ENCODE measurements around the gene DPT. TPM values are rescaled to one million over a fixed set of nuclear protein-coding genes. Genes with fewer than 3 reads are reported as not detected.

DPT gene
- total and polyA plus RNA-seq, 2 of the 4 experiments (the other 2 are of a cell fraction): not detected

DNA sequence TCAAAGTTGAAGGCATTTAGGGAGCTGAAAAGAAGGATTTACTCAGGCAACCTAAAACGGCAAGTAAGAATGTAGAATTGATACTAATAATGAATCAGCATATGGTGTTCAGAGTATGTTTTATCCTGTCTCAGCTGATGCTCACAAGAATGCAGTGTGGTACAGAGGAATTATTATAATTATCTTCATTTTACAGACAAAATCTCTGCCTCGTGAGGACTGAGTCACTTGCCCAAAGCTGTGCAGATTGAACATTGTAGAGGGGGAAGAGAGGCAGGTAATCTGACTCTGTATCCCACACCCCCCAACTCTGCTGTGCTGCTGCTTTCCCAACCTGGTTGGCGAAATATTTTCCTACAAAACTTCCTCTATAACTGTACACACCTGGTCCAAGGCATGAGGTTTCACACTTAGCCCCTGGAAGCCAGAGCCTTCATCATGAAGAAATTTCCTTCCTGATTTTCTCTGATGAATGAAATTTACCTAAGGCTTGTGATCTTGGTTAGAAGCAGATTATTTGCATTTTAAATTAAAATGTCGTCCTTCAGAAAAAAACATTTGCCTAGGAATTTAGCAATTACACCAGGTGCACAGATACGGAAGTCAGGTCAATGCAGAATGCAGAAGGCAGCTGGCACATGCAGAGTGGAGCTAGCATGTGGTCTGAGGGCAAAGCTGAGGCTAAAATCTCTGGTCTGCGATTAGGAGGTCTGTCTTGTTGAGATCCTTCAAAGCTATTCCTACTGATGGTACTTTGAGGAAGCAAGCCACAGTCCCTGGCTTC, 52.8 kb downstream of the DPT start:
- Histone ChIP-seq H2BK15ac (ENCODE audit: low read depth, low read length) (no peak overlapping the region), H2AFZ (replicated peaks; ENCODE audit: low read length, poor library complexity) (no peak overlapping the region), H2BK5ac (ENCODE audit: low read depth, low read length, poor library complexity, severe bottlenecking) (no peak overlapping the region), H2BK120ac (ENCODE audit: low read depth, low read length) (no peak overlapping the region), H4K8ac (ENCODE audit: low read depth in 2 of 2, low read length in 2 of 2) (no peak overlapping the region), H3K27me3 (ENCODE audit: control insufficient read depth, insufficient read depth, low read length) (no peaks in the 10 kb centered on the region), H3K27ac (ENCODE audit: insufficient read depth, low read length) (no peak overlapping the region), H3K4me3 (ENCODE audit: insufficient read depth, low read depth, low read length) (no peak overlapping the region), H2AK9ac (replicated peaks; ENCODE audit: low read depth, low read length, poor library complexity) (no peak overlapping the region), H3K4me2 (ENCODE audit: low read depth, low read length) (no peak overlapping the region), H3K4me1 (ENCODE audit: control insufficient read depth, insufficient read depth, low read length) (no peaks in the 10 kb centered on the region), H3K23ac (ENCODE audit: low read depth, low read length) (no peak overlapping the region), H3K9me1 (ENCODE audit: insufficient read depth, low read length) (no peaks in the 10 kb centered on the region), H3K9me3 (ENCODE audit: control insufficient read depth, insufficient read depth, low read length) (peaks cover 1% of the 10 kb centered on the region; the same call in 1 of the 2 replicates), H2BK20ac (ENCODE audit: low read depth, low read length) (no peak overlapping the region), H4K5ac (ENCODE audit: low read depth, low read length) (no peak overlapping the region), H3K56ac (ENCODE audit: extremely low read depth, insufficient read depth, low read length) (no peak overlapping the region), H4K91ac (ENCODE audit: insufficient read depth, low read depth, low read length) (no peak overlapping the region), H3K4ac (ENCODE audit: low read depth, low read length) (no peak overlapping the region), H3K79me1 (ENCODE audit: low read depth in 1 of 2, low read length in 2 of 2) (no peaks in the 10 kb centered on the region), H2AK5ac (ENCODE audit: low read depth, low read length) (no peak overlapping the region), H3K18ac (ENCODE audit: low read depth, low read length) (no peak overlapping the region), H3K9ac (ENCODE audit: low read depth, low read length) (no peak overlapping the region), H4K20me1 (ENCODE audit: insufficient read depth, low read length) (no peaks in the 10 kb centered on the region), H3K36me3 (ENCODE audit: control insufficient read depth, insufficient read depth, low read length) (no peaks in the 10 kb centered on the region), H3K14ac (replicated peaks; ENCODE audit: low read depth, low read length) (no peak overlapping the region)
- dilution Hi-C loops (cut with HindIII; ENCODE audit: low sequenced_read_pairs, unreplicated experiment): no loop called here
- CTCF ChIA-PET: no interaction called here
- ATAC-seq (ENCODE audit: low read depth) (no peak), DNase-seq (no peak)
- TF ChIP-seq, protein P1, sequence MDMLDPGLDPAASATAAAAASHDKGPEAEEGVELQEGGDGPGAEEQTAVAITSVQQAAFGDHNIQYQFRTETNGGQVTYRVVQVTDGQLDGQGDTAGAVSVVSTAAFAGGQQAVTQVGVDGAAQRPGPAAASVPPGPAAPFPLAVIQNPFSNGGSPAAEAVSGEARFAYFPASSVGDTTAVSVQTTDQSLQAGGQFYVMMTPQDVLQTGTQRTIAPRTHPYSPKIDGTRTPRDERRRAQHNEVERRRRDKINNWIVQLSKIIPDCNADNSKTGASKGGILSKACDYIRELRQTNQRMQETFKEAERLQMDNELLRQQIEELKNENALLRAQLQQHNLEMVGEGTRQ (IDR thresholded peaks at IDR 0.05; ENCODE audit: low read depth, low read length): no peak
- TF ChIP-seq RCOR1 (IDR thresholded peaks at IDR 0.05; ENCODE audit: insufficient replicate concordance, low read length): no peak
- TF ChIP-seq RAD21 (IDR thresholded peaks at IDR 0.05; ENCODE audit: low read length): no peak
- TF ChIP-seq BHLHE40 (IDR thresholded peaks at IDR 0.05; ENCODE audit: low read depth, low read length): no peak
- no peak for TF ChIP-seq SMC3 (IDR thresholded peaks at IDR 0.05; ENCODE audit: low read depth, low read length)
- TF ChIP-seq FOS (IDR thresholded peaks at IDR 0.05; ENCODE audit: low read depth, low read length): no peak
- TF ChIP-seq, protein P2, sequence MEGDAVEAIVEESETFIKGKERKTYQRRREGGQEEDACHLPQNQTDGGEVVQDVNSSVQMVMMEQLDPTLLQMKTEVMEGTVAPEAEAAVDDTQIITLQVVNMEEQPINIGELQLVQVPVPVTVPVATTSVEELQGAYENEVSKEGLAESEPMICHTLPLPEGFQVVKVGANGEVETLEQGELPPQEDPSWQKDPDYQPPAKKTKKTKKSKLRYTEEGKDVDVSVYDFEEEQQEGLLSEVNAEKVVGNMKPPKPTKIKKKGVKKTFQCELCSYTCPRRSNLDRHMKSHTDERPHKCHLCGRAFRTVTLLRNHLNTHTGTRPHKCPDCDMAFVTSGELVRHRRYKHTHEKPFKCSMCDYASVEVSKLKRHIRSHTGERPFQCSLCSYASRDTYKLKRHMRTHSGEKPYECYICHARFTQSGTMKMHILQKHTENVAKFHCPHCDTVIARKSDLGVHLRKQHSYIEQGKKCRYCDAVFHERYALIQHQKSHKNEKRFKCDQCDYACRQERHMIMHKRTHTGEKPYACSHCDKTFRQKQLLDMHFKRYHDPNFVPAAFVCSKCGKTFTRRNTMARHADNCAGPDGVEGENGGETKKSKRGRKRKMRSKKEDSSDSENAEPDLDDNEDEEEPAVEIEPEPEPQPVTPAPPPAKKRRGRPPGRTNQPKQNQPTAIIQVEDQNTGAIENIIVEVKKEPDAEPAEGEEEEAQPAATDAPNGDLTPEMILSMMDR (conservative IDR thresholded peaks at IDR 0.05; ENCODE audit: low read depth, low read length): no peak
- TF ChIP-seq NFE2L2 (IDR thresholded peaks at IDR 0.05; ENCODE audit: low read depth, low read length): no peak
- TF ChIP-seq, protein P3, sequence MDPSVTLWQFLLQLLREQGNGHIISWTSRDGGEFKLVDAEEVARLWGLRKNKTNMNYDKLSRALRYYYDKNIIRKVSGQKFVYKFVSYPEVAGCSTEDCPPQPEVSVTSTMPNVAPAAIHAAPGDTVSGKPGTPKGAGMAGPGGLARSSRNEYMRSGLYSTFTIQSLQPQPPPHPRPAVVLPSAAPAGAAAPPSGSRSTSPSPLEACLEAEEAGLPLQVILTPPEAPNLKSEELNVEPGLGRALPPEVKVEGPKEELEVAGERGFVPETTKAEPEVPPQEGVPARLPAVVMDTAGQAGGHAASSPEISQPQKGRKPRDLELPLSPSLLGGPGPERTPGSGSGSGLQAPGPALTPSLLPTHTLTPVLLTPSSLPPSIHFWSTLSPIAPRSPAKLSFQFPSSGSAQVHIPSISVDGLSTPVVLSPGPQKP (IDR thresholded peaks at IDR 0.05; ENCODE audit: borderline replicate concordance, low read depth, low read length): no peak
- no peak for TF ChIP-seq CEBPB (IDR thresholded peaks at IDR 0.05; ENCODE audit: low read depth, low read length)
- no peak for TF ChIP-seq MXI1 (IDR thresholded peaks at IDR 0.05; ENCODE audit: borderline replicate concordance, low read depth, low read length)
- TF ChIP-seq RFX5 (IDR thresholded peaks at IDR 0.05; ENCODE audit: low read depth, low read length): no peak
- TF ChIP-seq CHD1 (IDR thresholded peaks at IDR 0.05; ENCODE audit: low read depth, low read length): no peak
- no peak for TF ChIP-seq MAFK (IDR thresholded peaks at IDR 0.05; ENCODE audit: low read depth, low read length)
- no peak for TF ChIP-seq MAZ (IDR thresholded peaks at IDR 0.05; ENCODE audit: borderline replicate concordance, low read depth, low read length)
- TF ChIP-seq POLR2A (IDR thresholded peaks at IDR 0.05; ENCODE audit: low read depth, low read length): no peak
- POLR2A ChIA-PET (ENCODE audit: unreplicated experiment): no interaction called here
- intact Hi-C loops (cut with micrococcal nuclease): no loop called here
- no TSS peak for BruUV-seq (replicated peaks)
- no CpG with 5 or more reads among the region's 6 CpGs for WGBS, 2 experiments (ENCODE audit: extremely low coverage in 2 of 2, insufficient read length in 1 of 2)
- in situ Hi-C loops (cut with MboI; ENCODE audit: low sequenced_read_pairs): no loop called here
